Measurements from ENCODE around the gene HDDC3. TPM values are rescaled to one million over a fixed set of nuclear protein-coding genes. Genes with fewer than 3 reads are reported as not detected.

HDDC3 gene
- total and polyA plus RNA-seq, 9 of the 15 experiments (the other 6 are each of a cell fraction or from before 2014, with no cell fraction given), result 14.9 to 55.8 (median 36.9) TPM

GRCh38 chr15:90931828-90932659 is at the start of gene HDDC3 (continued):
- TF ChIP-seq ZBTB40 (IDR thresholded peaks at IDR 0.05) (peak; percentile 44; the same call in 1 of the 2 replicates), ZBTB40 (CRISPR knock-in tag; IDR thresholded peaks at IDR 0.05) (no peak), ZNF77 (CRISPR knock-in tag; IDR thresholded peaks at IDR 0.05) (no peak), RNF2 (IDR thresholded peaks at IDR 0.05) (0 out of 2 replicates have a peak, but pooled peaks have one; percentile 36), GATAD2B (IDR thresholded peaks at IDR 0.05; ENCODE audit: borderline replicate concordance) (no peak; the same call in 1 of the 2 replicates), ZFX (CRISPR knock-in tag; IDR thresholded peaks at IDR 0.05) (peak; percentile 88), SMC3 (conservative IDR thresholded peaks at IDR 0.05; ENCODE audit: insufficient read depth, low read depth, low read length) (peak; percentile 65), CEBPB (tag; IDR thresholded peaks at IDR 0.05) (no peak), ZNF609 (CRISPR knock-in tag; IDR thresholded peaks at IDR 0.05; ENCODE audit: borderline replicate concordance) (no peak), SETDB1 (IDR thresholded peaks at IDR 0.05; ENCODE audit: low read length) (no peak), CREB5 (CRISPR knock-in tag; IDR thresholded peaks at IDR 0.05) (no peak), CHD4 (IDR thresholded peaks at IDR 0.05; ENCODE audit: insufficient read depth, insufficient replicate concordance, low read depth, low read length, poor library complexity, severe bottlenecking) (no peak)
